DMS79 treated with DMSO at 0.1 percent for 48 hours (cell line): ENCODE data around the gene SEMA6B.

ENCODE experiments used
- DNase-seq: peaks from one replicate; lab custom pipeline; 2025; lab: John Stamatoyannopoulos, UW

The SEMA6B gene

GRCh38 chr19:4507804-4508203, 51.7 kb downstream of the SEMA6B start:
- no peak for DNase-seq

- DNase-seq = no peak
These were observed 52.4 kb downstream of the SEMA6B start for GRCh38 chr19:4507150-4507452.

DNA sequence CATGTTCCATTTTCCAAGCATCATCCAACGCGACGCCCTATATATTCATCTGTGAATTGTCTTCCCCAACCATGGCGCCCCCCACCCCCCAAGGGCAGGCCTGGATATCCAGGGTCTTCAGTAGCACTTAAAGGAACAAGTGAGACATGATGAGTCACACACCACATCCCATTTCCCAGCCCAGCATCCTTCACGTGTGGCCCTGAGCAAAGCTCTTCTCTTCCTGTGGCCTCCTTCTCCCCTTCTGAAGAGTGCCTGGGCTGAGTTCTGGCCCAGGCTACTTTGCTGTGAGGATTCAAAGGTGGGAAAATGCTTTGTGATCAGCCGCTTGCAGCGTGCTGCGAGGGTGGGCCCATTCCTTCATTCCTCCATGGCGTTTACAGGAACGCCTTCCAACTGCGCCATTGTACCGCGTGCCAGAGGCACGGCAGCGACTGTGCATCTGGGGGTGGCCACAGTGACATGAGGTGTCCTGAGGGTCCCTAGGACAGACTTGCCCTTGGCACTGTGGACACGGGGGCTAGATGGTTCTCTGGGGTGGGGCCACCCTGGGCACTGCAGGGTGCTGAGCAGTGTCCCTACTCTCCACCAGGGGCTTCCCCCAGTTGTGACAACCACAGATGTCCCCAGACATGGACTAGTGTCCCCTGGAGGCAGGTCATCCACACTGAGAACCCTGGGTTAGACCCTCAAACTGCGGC, 52.9 kb downstream of the SEMA6B start:
- no peak for DNase-seq

- no peak for DNase-seq
These were observed 53.7 kb downstream of the SEMA6B start for GRCh38 chr19:4505570-4506448.

DNA sequence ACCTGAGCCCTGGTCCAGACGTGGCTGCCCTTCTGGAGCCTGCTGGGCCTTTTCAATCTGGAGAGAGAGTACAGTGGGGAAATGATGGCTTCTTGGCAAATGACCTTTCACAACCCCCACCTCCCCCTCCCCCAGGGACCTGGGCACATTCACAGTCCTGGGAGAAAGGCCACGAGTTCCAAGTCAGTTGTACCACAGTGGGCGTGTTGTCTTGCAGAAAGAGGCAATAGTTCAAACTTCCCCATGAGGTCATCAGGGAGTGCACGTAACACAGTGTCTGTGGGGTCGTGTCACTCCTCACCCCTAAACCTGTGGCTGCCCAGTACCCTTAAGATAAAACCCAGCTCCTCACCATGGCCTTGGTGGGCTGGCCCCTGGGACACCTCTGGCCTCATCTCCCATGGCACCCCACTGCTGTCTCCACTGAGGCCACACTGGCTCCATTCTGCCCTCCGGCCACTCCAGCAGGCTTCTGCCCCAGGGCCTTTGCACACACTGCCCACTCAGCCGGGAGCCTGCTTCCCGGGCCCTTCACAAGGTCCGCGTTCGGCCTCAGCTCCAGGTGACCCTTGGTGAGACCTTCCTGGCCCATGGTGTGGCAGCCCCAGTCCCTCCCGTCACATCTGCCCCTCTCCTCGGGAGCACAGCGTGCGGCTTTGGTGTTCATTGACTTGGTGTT, 54.5 kb downstream of the SEMA6B start:
- no peak for DNase-seq

DNA sequence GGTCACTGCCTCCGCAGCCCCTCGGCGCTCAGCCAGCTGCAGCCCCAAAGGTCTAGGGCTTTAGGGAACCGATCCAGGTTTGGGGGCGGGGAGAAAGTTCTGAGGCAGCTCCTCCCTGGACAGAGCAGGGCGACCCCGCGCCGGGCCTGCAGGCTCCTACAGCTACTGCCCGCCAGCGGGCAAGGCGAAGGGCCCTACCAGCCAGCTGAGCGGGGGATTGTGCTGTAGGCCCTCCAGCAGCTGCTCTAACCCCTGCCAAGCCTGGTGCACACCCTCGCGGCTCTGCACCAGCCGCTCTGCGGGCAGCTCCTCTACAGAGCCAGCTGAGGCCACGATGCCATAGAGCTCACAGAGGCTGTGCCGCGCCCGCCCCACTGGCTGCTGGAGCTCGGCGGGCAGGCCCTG, 55.2 kb downstream of the SEMA6B start:
- no peak for DNase-seq

DNA sequence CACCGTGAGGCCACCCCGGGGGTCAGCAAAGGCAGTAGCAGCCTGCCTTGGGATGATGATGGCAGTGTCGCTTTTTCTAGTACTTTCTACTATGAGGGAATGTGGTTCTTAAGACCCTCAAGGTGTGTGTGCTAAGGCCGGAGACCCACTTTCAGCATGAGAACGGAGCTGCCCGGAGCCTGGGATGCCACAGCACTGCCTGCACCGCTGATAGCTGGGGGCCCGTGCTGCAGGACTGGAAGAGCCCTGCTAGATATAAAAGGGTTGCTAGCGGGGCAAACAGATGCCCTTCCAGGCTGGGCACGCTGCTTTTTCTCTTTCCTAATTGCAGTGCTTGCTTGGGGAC, 55.7 kb downstream of the SEMA6B start:
- no peak for DNase-seq

- DNase-seq = no peak
These were observed 56.2 kb downstream of the SEMA6B start for GRCh38 chr19:4503132-4503824.

- no peak for DNase-seq
These were observed 57.0 kb downstream of the SEMA6B start for GRCh38 chr19:4502282-4503131.

GRCh38 chr19:4501691-4502090, 57.8 kb downstream of the SEMA6B start:
- no peak for DNase-seq

DNA sequence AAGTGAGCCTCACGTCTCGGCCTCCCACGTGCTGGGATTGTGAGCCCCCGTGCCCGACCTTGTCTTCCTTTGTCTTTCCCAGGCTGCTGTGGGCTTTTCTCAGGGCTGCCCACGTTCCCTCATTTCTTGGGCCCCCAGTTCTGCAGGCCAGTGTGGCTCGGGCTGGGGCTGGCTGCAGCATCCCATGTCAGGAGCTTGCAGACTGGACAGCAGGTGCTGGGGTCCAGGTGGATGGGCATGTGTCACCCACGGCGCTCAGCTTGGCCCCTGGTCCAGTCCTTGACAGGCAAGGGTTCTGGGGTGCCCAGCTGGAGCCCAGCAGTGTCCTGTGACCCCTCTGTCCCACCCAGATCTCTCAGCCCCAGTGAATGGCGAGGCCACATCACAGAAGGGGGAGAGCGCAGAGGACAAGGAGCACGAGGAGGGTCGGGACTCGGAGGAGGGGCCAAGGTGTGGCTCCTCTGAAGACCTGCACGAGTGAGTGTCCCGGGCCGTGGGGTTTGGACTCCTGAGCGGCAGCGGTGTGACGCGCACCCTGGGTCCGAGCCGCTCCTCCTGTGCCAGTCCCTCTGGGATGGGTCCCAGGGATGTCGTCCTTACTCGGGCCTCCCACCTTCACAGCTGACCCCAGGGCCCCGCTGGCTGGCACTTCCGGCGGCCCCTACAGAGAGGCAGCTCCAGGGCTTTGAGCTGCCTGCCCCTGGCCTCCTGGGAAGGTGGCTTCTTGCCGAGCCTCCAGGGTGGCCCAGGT, 58.5 kb downstream of the SEMA6B start:
- DNase-seq = no peak

- no peak for DNase-seq
These were observed 59.6 kb downstream of the SEMA6B start for GRCh38 chr19:4499855-4500254.

GRCh38 chr19:4499318-4499717, 60.2 kb downstream of the SEMA6B start:
- DNase-seq = no peak

GRCh38 chr19:4498694-4499093, 60.8 kb downstream of the SEMA6B start:
- DNase-seq = no peak

DNA sequence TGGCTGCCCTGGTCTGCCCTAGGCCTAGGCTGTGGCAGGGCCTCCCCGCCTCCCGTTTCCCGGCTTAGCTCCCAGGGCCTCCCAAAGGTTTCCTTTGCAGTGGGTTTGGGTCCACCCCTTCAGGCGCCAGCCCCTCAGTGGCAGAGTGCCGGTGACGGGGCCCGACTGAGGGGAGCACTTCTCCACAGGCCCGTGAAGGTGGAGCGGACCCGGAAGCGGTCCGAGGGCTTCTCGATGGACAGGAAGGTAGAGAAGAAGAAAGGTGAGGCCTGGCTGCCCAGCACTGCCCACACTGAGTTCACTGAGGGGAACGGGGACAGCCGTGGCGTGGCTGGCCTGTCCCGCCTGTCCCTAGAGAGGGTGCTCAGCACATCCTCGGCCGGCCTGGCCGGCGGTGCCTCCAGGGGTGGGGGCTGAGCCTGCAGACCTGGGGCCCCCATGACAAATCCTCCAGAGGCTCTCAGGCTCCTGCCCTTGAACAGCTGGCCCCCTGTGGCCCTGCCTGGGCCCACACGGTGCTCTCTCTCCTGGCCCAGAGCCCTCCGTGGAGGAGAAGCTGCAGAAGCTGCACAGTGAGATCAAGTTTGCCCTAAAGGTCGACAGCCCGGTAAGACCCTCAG, 61.6 kb downstream of the SEMA6B start:
- no peak for DNase-seq

GRCh38 chr19:4496304-4496703, 63.2 kb downstream of the SEMA6B start:
- no peak for DNase-seq

- DNase-seq = no peak
These were observed 64.0 kb downstream of the SEMA6B start for GRCh38 chr19:4495471-4495870.

DNA sequence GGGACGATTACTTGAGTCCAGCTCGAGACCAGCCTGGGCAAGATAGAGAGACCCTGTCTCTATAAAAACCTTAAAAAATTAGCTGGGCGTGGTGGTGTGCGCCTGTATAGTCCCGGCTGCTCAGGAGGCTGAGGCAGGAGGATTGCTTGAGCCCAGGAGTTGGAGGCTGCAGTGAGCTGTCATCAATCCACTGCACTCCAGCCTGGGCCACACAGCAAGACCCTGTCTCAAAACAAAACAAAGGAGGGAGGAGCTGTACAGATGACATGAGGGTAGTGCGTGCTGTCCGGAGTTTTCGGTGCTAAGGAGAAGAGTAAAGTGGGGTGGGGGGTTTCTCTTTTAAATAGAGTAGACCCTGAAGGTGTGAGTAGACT, 64.8 kb downstream of the SEMA6B start:
- DNase-seq = no peak

- no peak for DNase-seq
These were observed 65.4 kb downstream of the SEMA6B start for GRCh38 chr19:4493929-4494690.
